A549 (cell line): Measurements from ENCODE around the gene SLC35B2. TPM values are rescaled to one million over a fixed set of nuclear protein-coding genes. Genes with fewer than 3 reads are reported as not detected.

Experiments
- ATAC-seq, 2 experiments: fragments of 200-7000 bp in 1 of 2; fragments of >200 bp in 1 of 2; cut with Nextera tagmentation in 1 of 2; cut with Tn5 transposase in 1 of 2; 3 replicates each; pipeline versions ENCODE4 v1.8.0 to v1.9.1; 2018 to 2020; ENCODE audit warnings: mild to moderate bottlenecking in 1 of 2, moderate library complexity in 1 of 2
- CTCF ChIA-PET: fragments of 300-600 bp; sonication (Branson Sonifier 250); formaldehyde crosslinking; extraction: SDS; loops from one replicate; lab custom pipeline; 2021; ENCODE audit warnings: antibody characterized with exemption, inconsistent platforms; lab: Yijun Ruan, JAX
- POLR2A ChIA-PET: fragments of 350-600 bp; formaldehyde crosslinking; extraction: SDS; loops from one replicate; lab custom pipeline; 2021; ENCODE audit warnings: antibody characterized with exemption, inconsistent platforms; lab: Yijun Ruan, JAX
- DNase-seq, 2 experiments: peaks; one replicate each; pipeline versions ENCODE4 v3.0.0 to v3.0.0-alpha.2; 2011 to 2016; ENCODE audit warnings: low read depth in 1 of 2, low spot score in 1 of 2
- FAIRE-seq: peaks from 2 replicates; lab custom pipeline; 2011; peaks lifted over from hg19 to GRCh38; lab: Jason Lieb, UNC
- H3K27ac ChIP-seq, 2 experiments: fragments of >200 bp; sonication (Bioruptor Twin); formaldehyde crosslinking; 3 replicates each; pipeline ENCODE4 v1.5.1; 2016 to 2017
- H3K4me1 ChIP-seq: fragments of >200 bp; sonication (Bioruptor Twin); formaldehyde crosslinking; 3 replicates; pipeline ENCODE4 v1.6.1; 2016
- H3K4me2 ChIP-seq: fragments of >200 bp; sonication (Bioruptor Twin); formaldehyde crosslinking; 3 replicates; pipeline ENCODE4 v1.6.1; 2016
- H3K4me3 ChIP-seq: fragments of >200 bp; sonication (Bioruptor Twin); formaldehyde crosslinking; 3 replicates; pipeline ENCODE4 v1.5.1; 2016
- H3K9me3 ChIP-seq: fragments of >200 bp; sonication (Bioruptor Twin); formaldehyde crosslinking; 3 replicates; pipeline ENCODE4 v1.6.1; 2016
- CBX2 ChIP-seq: fragments of 200-600 bp; sonication (generic); IDR thresholded peaks from 2 replicates; pipeline ENCODE4 v1.6.1; 2016; ENCODE audit warnings: low read depth, mild to moderate bottlenecking, borderline replicate concordance
- EHF ChIP-seq: fragments of 250-450 bp; sonication (Bioruptor Pico); IDR thresholded peaks from 2 replicates; pipeline ENCODE4 v1.5.0; 2020; ENCODE audit warnings: mild to moderate bottlenecking
- HEYL ChIP-seq: fragments of 250-450 bp; sonication (Bioruptor Pico); IDR thresholded peaks from 2 replicates; pipeline ENCODE4 v1.8.0; 2021; ENCODE audit warnings: mild to moderate bottlenecking, moderate library complexity
- JUN ChIP-seq, 2 experiments: fragments of >200 bp; sonication (Bioruptor Twin); formaldehyde crosslinking; IDR thresholded peaks; 2 replicates in 1 of 2; 3 replicates in 1 of 2; pipeline ENCODE4 v1.6.1; 2016 to 2017
- KDM1A ChIP-seq: fragments of 200-600 bp; sonication (generic); IDR thresholded peaks from 2 replicates; pipeline ENCODE4 v1.6.1; 2016; ENCODE audit warnings: low read depth, mild to moderate bottlenecking
- MAZ ChIP-seq: fragments of 150-350 bp; IDR thresholded peaks from 2 replicates; pipeline ENCODE4 v1.6.1; 2014; ENCODE audit warnings: antibody characterized with exemption, low read depth, low read length, borderline replicate concordance
- NR3C1 ChIP-seq: fragments of >200 bp; sonication (Bioruptor Twin); formaldehyde crosslinking; IDR thresholded peaks from 3 replicates; pipeline ENCODE4 v1.6.1; 2017
- RAD21 ChIP-seq, 2 experiments: fragments of >200 bp in 1 of 2; sonication (Bioruptor Twin) in 1 of 2; formaldehyde crosslinking in 1 of 2; IDR thresholded peaks in 1 of 2; conservative IDR thresholded peaks in 1 of 2; 2 replicates in 1 of 2; 3 replicates in 1 of 2; pipeline ENCODE4 v1.6.1; 2012 to 2018; ENCODE audit warnings: inconsistent platforms in 1 of 2
- RCOR1 ChIP-seq: fragments of 150-350 bp; IDR thresholded peaks from 2 replicates; pipeline ENCODE4 v1.6.1; 2014; ENCODE audit warnings: antibody characterized with exemption, low read length, low read depth
- REST ChIP-seq: fragments of 200-600 bp; sonication (generic); IDR thresholded peaks from 2 replicates; pipeline ENCODE4 v1.6.1; 2016; ENCODE audit warnings: antibody characterized with exemption, mild to moderate bottlenecking, moderate library complexity
- SMC3 ChIP-seq: fragments of >200 bp; sonication (Bioruptor Twin); formaldehyde crosslinking; IDR thresholded peaks from 3 replicates; pipeline ENCODE4 v1.6.1; 2018; ENCODE audit warnings: inconsistent platforms
- WGBS: methylation state at CpG from one replicate; pipeline ENCODE4 v1.1.6; 2017; ENCODE audit errors: missing lambda C conversion rate; 5-methylcytosine and 5-hydroxymethylcytosine counted together
- polyA plus RNA-seq, 4 experiments: library from polyadenylated mRNA; depleted of rRNA in 3 of 4; stranded (reverse); fragments of >200 nt; fragmentation: RNase III in 1 of 4; extraction: RNeasy Plus Mini Kit Qiagen cat#74134 plus additional on column Dnase treatment in 1 of 4; gene quantifications; 2 replicates in 3 of 4; 3 replicates in 1 of 4; pipeline ENCODE4 v1.2.3, GENCODE V29; 2011 to 2017
- TF ChIP-seq, protein P1 (sequence below): fragments of >200 bp; sonication (Bioruptor Twin); formaldehyde crosslinking; IDR thresholded peaks from 3 replicates; pipeline ENCODE4 v1.5.1; 2016

SLC35B2 gene
- polyA plus RNA-seq, 2 of the 4 experiments (the other 2 are of a cell fraction) = 44.5 to 45.6 TPM

DNA sequence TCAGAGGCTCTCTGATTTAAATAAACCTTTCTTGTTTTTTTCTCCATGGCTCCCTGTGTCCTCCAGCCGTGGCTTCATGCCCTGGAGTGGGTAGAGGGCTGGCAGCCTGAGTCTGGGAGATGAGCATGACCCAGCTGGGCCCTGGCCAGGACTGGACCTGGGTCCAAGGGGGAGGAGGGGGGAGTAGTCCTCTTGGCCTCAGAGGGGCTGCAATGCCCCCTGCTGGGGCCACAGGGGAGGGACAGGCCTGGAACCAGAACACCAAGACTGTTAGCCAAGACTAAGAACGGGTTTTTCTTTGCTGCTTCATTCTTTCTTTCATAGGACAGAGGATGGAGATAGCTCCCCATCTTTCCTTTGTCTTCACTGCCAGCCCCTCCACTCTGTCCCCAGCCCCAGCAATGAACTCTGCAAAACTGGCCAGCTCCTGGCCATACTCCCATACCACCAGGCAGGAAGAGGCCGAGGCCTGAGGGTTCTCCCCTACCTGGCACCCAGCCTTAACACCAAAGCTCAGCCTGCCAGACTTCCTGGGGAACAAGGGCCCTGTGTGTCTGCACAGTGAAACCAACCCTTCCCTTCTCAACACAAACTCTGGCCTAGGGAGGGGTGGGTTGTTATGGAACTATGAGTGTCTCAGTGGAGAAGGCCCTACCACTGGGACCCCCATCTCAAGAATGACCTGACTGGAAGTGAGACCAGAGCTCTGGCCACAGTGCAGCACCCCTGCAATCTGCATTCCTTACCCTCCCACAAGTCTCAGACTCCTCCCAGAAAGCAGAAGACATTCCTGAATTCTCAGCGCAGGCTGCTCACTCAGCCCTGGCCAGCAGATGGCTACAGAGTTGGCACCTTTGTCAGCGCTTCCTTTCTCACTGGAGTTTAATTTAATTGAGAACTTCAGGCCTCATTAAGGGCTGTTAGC lies 23.0 kb downstream of the SLC35B2 start:
- WGBS = 32% methylated on average over 5 of the region's 5 CpGs
- TF ChIP-seq, protein P1, sequence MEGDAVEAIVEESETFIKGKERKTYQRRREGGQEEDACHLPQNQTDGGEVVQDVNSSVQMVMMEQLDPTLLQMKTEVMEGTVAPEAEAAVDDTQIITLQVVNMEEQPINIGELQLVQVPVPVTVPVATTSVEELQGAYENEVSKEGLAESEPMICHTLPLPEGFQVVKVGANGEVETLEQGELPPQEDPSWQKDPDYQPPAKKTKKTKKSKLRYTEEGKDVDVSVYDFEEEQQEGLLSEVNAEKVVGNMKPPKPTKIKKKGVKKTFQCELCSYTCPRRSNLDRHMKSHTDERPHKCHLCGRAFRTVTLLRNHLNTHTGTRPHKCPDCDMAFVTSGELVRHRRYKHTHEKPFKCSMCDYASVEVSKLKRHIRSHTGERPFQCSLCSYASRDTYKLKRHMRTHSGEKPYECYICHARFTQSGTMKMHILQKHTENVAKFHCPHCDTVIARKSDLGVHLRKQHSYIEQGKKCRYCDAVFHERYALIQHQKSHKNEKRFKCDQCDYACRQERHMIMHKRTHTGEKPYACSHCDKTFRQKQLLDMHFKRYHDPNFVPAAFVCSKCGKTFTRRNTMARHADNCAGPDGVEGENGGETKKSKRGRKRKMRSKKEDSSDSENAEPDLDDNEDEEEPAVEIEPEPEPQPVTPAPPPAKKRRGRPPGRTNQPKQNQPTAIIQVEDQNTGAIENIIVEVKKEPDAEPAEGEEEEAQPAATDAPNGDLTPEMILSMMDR = peak; percentile 55
- TF ChIP-seq RCOR1 (no peak), RAD21 (conservative IDR thresholded peaks at IDR 0.05 in 1 of 2, IDR thresholded peaks at IDR 0.05 in 1 of 2) (peak; percentile 65), JUN (IDR thresholded peaks at IDR 0.05) (no peak), SMC3 (peak; percentile 58)
- peak in 1 of 2 experiments; percentile 61 for DNase-seq
- Histone ChIP-seq H3K9me3 (no peaks in the 10 kb centered on the region), H3K4me1 (peaks cover 39% of the 10 kb centered on the region), H3K4me3 (no peak overlapping the region), H3K27ac (peak overlapping the region; percentile 11 to 77; a peak in 3 of 6 replicates), H3K4me2 (peak overlapping the region; percentile 25; the same call in 1 of the 3 replicates)
- ChIA-PET CTCF (interaction anchor here (0.5 to 8.4 kb wide), 31 partner anchors 10 to 1659 kb away, joined by 3 to 111 read pairs (median 5); partner anchors contain the start of genes HSP90AB1, MYMX and SLC29A1), POLR2A (interaction anchor here (1.8 kb wide), 1 partner anchor 13 kb away, joined by 13 read pairs; the partner anchor contains the start of gene HSP90AB1)
- no peak for FAIRE-seq
- ATAC-seq = peak; percentile 42 to 69; a peak in 4 of 6 replicates

- CTCF ChIA-PET = interaction anchor here (0.6 to 8.4 kb wide), 18 partner anchors 9 to 1658 kb away, joined by 3 to 111 read pairs (median 7); partner anchors contain the start of genes HSP90AB1, MYMX and SLC29A1
- Histone ChIP-seq H3K4me1 (peaks cover 39% of the 10 kb centered on the region), H3K27ac (peak overlapping the region in 1 of 2 experiments; percentile 77; a peak in 1 of 6 replicates), H3K9me3 (no peaks in the 10 kb centered on the region), H3K4me2 (no peak overlapping the region), H3K4me3 (no peak overlapping the region)
- POLR2A ChIA-PET = interaction anchor here (1.8 kb wide), 1 partner anchor 13 kb away, joined by 13 read pairs; the partner anchor contains the start of gene HSP90AB1
- FAIRE-seq (no peak), ATAC-seq (no peak), DNase-seq (no peak)
- TF ChIP-seq SMC3 (no peak), MAZ (no peak), CBX2 (no peak), KDM1A (no peak), HEYL (no peak), EHF (CRISPR knock-in tag) (no peak), REST (no peak), NR3C1 (no peak)
- 92% methylated on average over 12 of the region's 14 CpGs for WGBS
Measured at GRCh38 chr6:44233567-44234100, 23.7 kb downstream of the SLC35B2 start.
